GM19240 (cell line): Measurements from ENCODE around the gene IGDCC3.

Source experiments
- DNase-seq: peaks from one replicate; pipeline ENCODE4 v3.0.0; 2011; ENCODE audit warnings: low spot score; ENCODE audit not compliant: insufficient read length

The IGDCC3 gene

GRCh38 chr15:65377976-65378366 lies at the start of gene IGDCC3:
Gene IGDCC3 (minus strand): TSS chr15:65378002. CDS start chr15:65377788, 214 bp downstream.
- DNase-seq, result no peak

- no peak for DNase-seq
Measured at GRCh38 chr15:65426216-65426853, 48.5 kb upstream of the IGDCC3 start.

GRCh38 chr15:65424683-65425082 lies 46.9 kb upstream of the IGDCC3 start:
- no peak for DNase-seq

- no peak for DNase-seq
Measured at GRCh38 chr15:65423976-65424679, 46.3 kb upstream of the IGDCC3 start.

GRCh38 chr15:65423150-65423975 lies 45.6 kb upstream of the IGDCC3 start:
- DNase-seq, result no peak

GRCh38 chr15:65421360-65422215 lies 43.8 kb upstream of the IGDCC3 start:
- no peak for DNase-seq

GRCh38 chr15:65420975-65421359 lies 43.2 kb upstream of the IGDCC3 start:
- no peak for DNase-seq

- DNase-seq, result no peak
Measured at GRCh38 chr15:65418596-65418995, 40.8 kb upstream of the IGDCC3 start.

GRCh38 chr15:65416845-65417416 lies 39.1 kb upstream of the IGDCC3 start:
- no peak for DNase-seq

- no peak for DNase-seq
Measured at GRCh38 chr15:65414841-65415621, 37.2 kb upstream of the IGDCC3 start.

GRCh38 chr15:65413760-65414144 lies 36.0 kb upstream of the IGDCC3 start:
- DNase-seq, result no peak

GRCh38 chr15:65413051-65413759 lies 35.4 kb upstream of the IGDCC3 start:
- DNase-seq, result no peak

GRCh38 chr15:65412556-65412955 lies 34.8 kb upstream of the IGDCC3 start:
- DNase-seq, result no peak

GRCh38 chr15:65411465-65412071 lies 33.8 kb upstream of the IGDCC3 start:
- no peak for DNase-seq

GRCh38 chr15:65410972-65411371 lies 33.2 kb upstream of the IGDCC3 start:
- DNase-seq, result no peak

GRCh38 chr15:65410036-65410435 lies 32.2 kb upstream of the IGDCC3 start:
- no peak for DNase-seq

- no peak for DNase-seq
Measured at GRCh38 chr15:65409036-65409631, 31.3 kb upstream of the IGDCC3 start.

GRCh38 chr15:65408324-65409035 lies 30.7 kb upstream of the IGDCC3 start:
- DNase-seq, result no peak
